Erythroblast (primary cell): ENCODE results near the gene SLC35C1.
A peak's percentile ranks its signal among the peaks of the same experiment; 100 is the strongest.
"Not testable (repeated sequence)": the region's sequence is repeated elsewhere in the genome, so short reads cannot be mapped to it uniquely, and the experiment has no call there.

Source experiments
- DNase-seq, 2 experiments: peaks; one replicate each; lab custom pipeline; 2025; lab: John Stamatoyannopoulos, UW
- GATA1 ChIP-seq: IDR thresholded peaks from 2 replicates; pipeline ENCODE4 v1.6.1; 2011; ENCODE audit warnings: low read depth, mild to moderate bottlenecking, control low read depth, low read length, moderate library complexity
- POLR2A ChIP-seq: IDR thresholded peaks from 2 replicates; pipeline ENCODE4 v1.6.1; 2011; ENCODE audit warnings: mild to moderate bottlenecking, low read length

Gene SLC35C1

DNA sequence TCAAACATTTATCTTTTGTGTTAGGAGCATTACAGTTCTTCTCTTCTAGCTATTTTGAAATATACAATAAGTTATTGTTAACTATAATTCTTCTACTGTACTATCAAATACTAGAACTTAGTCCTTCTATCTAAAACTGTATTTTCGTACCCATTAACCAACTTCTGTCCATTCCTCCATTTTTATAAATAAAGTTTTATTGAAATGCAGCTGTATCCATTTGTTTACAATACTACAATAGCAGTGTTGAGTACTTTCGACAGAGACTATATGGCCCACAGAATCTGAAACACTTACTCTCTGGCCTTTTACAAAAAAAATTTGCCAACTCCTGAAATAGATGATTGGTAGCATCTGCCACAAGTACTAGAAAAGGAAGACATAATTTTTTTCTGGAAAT is 4.7 kb upstream of the SLC35C1 start:
- no peak for TF ChIP-seq POLR2A
- TF ChIP-seq GATA1: no peak
- DNase-seq: no peak

DNA sequence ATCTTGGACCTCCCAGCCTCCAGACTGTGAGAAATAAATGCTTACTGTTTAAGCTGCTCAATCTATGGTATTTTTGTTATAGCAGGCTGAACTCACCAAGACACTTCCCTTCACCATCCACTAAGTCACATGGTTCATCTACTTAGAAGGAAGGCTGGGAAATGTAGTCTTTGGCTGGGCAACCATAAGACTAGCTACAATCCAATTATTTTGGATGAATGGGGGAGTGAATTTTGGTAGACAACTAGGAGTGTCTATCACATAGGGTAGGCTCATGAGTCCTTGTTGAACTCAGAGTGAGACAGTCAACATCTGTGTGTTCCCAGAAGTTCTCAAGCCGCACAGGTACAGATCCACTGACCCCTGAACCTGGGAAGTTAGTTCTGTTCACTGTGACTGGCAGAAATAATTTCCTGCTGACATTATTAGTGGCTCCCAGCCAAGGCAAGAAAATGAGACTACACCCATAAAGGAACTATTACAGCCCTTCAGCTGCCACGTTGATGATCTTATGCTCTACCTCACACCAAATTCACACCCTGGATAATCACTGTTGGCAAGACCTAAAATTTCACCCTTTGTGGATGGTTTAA is 3.1 kb upstream of the SLC35C1 start:
- TF ChIP-seq POLR2A (no peak), GATA1 (no peak)
- peak; percentile 22 to 67 for DNase-seq

DNA sequence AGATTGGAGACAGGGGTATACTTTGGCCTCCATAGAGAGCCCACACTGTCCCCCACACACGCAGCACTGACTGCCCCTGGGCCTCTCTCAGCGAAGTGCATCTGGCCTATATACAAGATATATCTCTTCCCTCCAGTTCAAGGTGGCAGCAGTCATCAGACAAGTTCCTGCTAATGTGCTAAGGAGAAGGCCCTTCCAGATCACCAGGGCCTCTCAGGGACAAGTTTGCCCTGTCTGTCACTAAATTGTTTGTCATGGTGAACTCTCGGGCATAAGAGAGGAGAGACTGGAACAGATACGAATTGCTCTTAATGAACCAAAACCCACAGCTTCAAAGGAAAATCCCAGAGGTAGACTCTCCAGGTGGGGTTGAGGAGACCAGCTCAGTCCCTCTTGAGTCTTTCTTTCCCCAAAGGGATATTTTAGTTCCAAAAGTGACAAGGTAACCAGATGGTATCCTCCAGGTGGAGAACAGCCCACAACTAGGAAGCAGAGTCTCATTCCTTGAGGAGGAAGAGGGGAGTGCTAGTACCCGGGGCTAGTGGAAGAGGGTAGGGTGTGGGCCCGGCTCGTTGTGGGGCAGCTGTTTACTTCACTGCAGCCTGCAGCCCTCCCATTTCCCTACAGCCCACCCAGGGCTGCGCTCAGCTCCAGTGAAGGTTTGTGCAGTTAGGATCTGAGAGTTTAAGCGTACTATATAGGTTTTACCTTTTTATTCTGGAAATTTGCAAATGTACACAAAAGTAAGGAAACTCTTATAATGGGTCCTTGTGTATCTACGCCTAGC is 2.2 kb upstream of the SLC35C1 start:
- TF ChIP-seq GATA1 (no peak), POLR2A (no peak)
- DNase-seq: peak in 1 of 2 experiments; percentile 20

DNA sequence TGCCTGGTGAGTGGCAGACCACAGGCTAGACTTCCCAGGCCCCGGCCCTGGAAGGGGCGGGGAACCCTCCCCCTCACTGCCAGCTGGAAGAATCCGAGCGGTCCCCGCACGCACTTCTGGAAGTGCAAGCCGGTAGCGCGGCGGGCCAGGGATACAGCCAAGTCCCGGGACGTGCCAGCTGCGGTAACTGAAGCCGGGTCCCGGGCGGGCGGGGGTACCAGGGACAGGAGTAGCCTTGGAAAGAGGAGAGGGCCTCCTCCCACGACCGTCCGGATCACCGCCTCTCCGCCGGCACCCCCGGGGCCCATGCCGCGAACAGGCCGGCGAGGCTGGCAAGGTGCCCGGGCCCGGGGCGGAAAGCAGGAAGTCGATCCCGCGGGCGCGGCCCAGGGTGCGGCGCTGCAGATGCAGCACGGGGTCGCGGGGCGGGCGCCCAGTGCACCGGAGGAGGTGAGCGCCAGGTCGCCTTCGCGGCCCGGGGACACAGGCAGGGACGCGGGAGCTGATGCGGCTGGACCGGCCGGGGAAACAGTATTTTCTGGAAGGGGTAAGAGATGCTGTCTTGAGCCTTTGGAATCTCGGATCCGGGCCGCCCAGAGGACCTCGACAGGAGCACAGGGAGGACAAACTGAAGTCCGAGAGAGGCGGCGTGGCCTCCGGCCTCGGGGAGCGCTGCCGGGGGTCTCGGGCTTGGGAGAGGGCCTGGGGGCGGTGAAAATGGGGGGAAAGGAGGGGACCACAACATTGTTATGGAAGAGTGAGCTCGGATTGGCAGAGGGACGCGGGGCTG is 783 bp upstream of the SLC35C1 start:
- peak; percentile 51 to 74 for DNase-seq
- no peak for TF ChIP-seq POLR2A
- TF ChIP-seq GATA1: no peak

DNA sequence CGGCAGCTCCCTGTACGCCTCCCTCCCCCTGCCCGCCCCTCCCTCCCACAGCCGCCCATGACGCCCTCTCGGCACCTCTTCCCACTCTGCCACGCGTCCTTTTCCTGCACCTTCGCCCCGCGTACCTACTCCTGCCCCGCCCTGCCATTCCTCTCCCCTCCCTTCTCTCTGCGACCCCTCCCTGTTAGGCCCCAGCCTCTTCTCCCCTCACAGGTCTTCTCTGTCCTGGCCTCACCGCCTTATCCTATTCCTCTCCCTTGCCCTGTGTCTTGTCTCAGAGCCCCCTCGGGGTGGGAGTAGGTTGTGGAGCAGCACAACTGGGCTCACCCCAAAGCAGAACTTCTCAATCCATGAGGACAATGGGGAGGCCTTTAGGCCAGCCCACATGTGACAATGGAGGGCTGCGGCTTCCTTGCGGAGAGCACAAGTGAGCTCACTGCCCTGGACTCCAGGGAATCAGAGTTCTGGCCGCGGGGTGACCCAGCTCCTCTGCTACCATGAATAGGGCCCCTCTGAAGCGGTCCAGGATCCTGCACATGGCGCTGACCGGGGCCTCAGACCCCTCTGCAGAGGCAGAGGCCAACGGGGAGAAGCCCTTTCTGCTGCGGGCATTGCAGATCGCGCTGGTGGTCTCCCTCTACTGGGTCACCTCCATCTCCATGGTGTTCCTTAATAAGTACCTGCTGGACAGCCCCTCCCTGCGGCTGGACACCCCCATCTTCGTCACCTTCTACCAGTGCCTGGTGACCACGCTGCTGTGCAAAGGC is 539 bp downstream of the SLC35C1 start:
- DNase-seq: peak in 1 of 2 experiments; percentile 35
- TF ChIP-seq POLR2A (no peak), GATA1 (no peak)

DNA sequence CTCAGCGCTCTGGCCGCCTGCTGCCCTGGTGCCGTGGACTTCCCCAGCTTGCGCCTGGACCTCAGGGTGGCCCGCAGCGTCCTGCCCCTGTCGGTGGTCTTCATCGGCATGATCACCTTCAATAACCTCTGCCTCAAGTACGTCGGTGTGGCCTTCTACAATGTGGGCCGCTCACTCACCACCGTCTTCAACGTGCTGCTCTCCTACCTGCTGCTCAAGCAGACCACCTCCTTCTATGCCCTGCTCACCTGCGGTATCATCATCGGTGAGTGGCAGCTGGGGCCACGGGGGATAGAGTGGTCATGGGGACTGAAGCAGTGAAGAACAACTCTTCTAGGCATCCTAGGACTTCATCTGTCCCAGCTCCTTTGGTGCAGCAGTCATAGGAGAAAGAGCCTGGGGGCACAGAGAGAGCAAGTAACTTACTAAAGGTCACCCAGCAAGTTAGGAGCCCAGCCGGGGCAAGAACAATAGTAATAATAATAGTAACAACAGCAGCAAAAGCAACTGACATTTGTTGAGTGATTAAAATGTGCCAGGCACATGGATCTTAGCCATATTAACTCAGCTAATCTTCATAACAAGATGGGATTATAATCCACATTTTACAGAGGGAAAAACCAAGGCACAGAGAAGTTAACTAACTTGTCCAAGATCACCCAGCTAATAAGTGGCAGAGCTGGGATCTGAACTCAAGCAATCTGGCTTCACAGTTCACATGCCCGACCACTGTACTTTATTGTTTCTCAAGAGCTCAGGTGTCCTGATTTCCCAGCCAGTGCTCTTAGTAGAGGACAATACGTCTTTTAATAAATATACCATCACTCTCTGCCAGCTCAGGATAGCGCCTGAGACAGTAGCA is 1.4 kb downstream of the SLC35C1 start:
- TF ChIP-seq GATA1 (no peak), POLR2A (no peak)
- no peak for DNase-seq

DNA sequence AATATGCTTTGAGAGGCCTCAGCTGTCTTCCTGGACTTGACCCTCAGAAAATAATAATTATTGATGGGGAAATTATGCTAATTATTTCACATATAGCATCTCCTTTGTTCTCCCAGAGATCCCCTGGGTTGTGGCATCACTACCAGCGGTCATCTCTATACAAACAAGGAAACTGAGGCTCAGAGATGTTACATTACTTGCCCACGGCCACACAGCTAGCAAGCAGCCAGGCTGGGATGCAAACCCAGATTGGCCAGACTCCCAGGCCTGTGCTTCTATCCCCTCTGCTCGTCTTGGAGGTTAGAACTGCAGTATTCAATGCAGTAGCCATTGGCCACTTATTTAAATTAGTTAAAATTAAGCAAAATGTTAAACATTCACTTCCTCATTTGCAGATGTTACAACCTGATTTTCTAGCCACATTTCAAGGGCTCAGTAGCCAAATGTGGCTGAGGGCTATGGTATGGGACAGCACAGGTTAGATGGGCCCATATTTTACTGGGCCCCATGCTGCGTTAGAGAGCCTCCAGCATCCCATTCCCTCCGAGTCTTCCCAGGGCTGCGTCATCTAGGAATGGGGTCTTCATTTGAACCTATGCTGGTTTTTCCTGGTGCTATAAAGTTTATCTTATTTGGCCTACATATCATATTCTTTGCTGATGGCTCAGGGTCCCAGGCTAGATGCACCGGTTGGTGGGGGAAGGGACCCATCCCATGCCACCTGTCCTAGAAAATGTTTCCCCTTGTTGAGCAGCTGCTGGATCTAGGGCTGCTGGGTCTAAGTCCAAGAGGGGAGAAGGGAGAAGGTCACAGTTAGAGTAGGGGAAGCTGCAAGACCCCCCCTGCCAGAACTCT is 2.2 kb downstream of the SLC35C1 start:
- no peak for DNase-seq

DNA sequence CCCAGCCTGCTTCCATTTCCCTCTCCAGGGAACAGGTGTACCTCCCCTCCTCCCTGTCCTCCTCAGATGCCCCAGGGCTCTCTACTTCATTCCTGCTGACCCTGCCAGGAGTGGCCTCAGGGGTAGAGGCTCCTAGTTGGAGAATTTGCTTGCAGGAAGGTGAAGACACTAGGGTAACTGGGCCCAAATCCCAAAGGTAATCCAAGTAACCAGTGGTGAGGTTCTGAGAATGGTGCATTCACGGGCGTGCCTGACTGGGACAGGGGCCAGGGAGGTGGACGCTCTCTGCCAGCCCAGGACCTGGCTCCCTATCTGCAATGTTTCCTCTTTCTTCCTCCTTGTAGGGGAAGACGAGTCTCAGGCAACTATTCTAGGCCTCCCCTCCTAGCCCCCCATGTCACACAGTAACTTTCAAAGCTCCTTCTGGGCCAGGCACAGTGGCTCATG is 2.9 kb downstream of the SLC35C1 start:
- TF ChIP-seq POLR2A: no peak
- no peak for TF ChIP-seq GATA1

More for the DNA sequence above, 2.2 kb downstream of the SLC35C1 start:
- TF ChIP-seq GATA1: no peak

DNA sequence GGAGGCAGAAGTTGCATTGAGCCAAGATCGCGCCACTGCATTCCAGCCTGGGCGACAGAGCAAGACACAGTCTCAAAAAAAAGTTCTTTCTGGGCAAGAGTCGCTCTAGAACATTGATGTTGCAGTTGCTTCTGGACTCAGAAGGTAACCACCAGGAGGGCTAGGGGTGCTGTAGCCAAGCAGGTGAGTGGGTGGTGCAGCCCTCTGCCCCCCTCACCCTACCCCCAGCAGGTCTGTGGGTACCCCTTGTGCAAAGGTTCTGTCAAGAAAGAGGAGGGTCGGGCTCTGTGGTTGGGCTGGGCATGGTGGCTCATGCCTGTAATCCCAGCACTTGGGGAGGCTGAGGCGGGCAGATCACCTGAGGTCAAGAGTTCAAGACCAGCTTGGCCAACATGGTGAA is 3.5 kb downstream of the SLC35C1 start:
- DNase-seq: not testable (repeated sequence)

More for the DNA sequence above, 2.9 kb downstream of the SLC35C1 start:
- DNase-seq: no peak

DNA sequence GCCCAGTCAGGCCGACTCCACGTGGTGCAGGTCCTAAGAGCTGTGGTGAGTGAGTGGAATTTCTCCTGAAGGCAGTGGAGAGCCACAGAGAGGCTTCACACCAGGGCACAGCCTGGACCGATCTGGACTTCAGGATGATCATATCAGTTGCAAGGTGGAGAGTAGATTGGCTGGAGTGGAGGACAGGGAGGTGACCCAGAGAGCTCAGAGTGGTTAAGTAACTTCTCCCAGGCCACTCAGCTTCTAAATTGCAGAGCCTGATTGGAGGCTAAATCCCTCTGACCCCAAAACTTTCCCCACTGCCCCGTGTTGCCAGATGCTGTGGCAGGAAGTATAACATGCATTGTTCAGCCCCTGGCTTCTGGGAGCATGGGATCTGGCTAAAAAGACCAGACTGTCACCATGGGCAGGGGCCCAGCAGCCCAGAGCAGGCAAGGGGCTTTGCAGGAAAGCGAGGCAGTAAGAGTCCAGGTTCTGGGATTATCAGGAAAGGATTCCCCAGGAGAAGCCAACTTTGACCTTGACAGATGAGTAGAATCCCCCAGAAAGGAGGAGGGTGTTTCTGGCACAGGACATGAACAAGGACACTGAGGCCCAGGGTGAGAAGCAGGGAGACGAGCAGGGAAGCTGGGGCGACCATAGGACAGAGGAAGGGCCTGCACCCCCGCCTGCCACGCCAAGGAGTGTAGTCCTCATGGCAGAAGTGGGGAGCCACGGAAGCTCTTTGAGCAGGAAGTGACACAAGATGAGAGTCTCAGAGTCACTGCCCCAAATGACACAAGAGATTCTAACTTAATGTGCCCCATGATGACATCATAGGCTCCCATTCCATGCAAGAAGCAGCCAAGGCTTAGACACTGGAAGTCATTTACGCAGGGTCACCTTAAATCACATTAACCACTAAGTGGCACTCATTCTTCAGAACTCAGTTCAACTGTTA is 4.8 kb downstream of the SLC35C1 start:
- TF ChIP-seq GATA1 (no peak), POLR2A (no peak)
- peak in 1 of 2 experiments; percentile 17 for DNase-seq

DNA sequence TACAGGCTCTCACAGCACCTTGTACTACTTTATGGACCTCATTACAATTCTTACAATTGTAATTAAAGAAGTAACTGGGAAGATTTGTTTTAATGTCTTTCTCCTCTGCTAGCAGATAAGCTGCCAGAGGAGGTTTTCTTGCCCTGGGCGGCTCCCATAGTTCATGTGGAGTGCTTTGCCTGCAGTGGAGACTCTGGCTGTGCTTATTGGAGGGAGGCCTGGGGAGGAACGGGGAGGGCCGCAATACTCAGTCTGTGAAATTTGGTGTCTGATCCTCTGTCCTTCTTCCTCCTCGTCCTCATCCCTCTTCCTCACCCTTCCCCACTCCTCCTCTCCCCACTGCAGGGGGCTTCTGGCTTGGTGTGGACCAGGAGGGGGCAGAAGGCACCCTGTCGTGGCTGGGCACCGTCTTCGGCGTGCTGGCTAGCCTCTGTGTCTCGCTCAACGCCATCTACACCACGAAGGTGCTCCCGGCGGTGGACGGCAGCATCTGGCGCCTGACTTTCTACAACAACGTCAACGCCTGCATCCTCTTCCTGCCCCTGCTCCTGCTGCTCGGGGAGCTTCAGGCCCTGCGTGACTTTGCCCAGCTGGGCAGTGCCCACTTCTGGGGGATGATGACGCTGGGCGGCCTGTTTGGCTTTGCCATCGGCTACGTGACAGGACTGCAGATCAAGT is 5.6 kb downstream of the SLC35C1 start:
- no peak for DNase-seq

More for the DNA sequence above, 5.6 kb downstream of the SLC35C1 start:
- TF ChIP-seq POLR2A: no peak
- no peak for TF ChIP-seq GATA1
